Common myeloid progenitor, CD34-positive (primary cell): Measurements from ENCODE around the gene PDZD4.

ENCODE experiments used
- CTCF ChIA-PET: fragments of 350-600 bp; sonication (Branson Sonifier 250); formaldehyde crosslinking; loops from one replicate; lab custom pipeline; 2021; ENCODE audit warnings: antibody characterized with exemption; lab: Charles Lee
- POLR2A ChIA-PET: fragments of 350-600 bp; sonication (Branson Sonifier 250); formaldehyde crosslinking; loops from one replicate; lab custom pipeline; 2021; ENCODE audit warnings: antibody characterized with exemption; lab: Charles Lee
- DNase-seq, 3 donors: peaks; one replicate each; pipeline versions ENCODE4 v3.0.0 to v3.0.0-alpha.2; 2013
- H3K27ac ChIP-seq, 2 experiments: 1 replicate in 1 of 2; 2 replicates in 1 of 2; pipeline ENCODE4 v1.7.0; 2013; ENCODE audit warnings: inconsistent platforms in 2 of 2, low read length in 2 of 2, mild to moderate bottlenecking in 2 of 2, low read depth in 1 of 2, moderate library complexity in 1 of 2; ENCODE audit not compliant: severe bottlenecking in 2 of 2, insufficient read depth in 1 of 2, poor library complexity in 1 of 2
- H3K27me3 ChIP-seq, 5 experiments: replicated peaks in 2 of 5; 1 replicate in 3 of 5; 2 replicates in 2 of 5; pipeline versions ENCODE4 v1.6.1 to v1.7.0; 2013; ENCODE audit warnings: low read length in 4 of 5, mild to moderate bottlenecking in 2 of 5, moderate library complexity in 2 of 5, inconsistent platforms in 1 of 5; ENCODE audit not compliant: insufficient read depth in 5 of 5, control insufficient read depth in 4 of 5
- H3K36me3 ChIP-seq, 4 experiments: 1 replicate in 2 of 4; 2 replicates in 2 of 4; pipeline versions ENCODE4 v1.6.1 to v1.7.0; 2013; ENCODE audit warnings: low read length in 3 of 4, control low read depth in 1 of 4, mild to moderate bottlenecking in 1 of 4; ENCODE audit not compliant: control insufficient read depth in 4 of 4, insufficient read depth in 4 of 4
- H3K4me1 ChIP-seq, 4 experiments: 1 replicate in 3 of 4; 2 replicates in 1 of 4; pipeline versions ENCODE4 v1.6.1 to v1.7.1; 2013; ENCODE audit warnings: low read length in 3 of 4, mild to moderate bottlenecking in 3 of 4, control low read depth in 1 of 4, inconsistent platforms in 1 of 4, moderate library complexity in 1 of 4; ENCODE audit not compliant: control insufficient read depth in 4 of 4, insufficient read depth in 4 of 4; ENCODE audit errors: control extremely low read depth in 1 of 4
- H3K4me3 ChIP-seq, 7 experiments: 1 replicate in 4 of 7; 2 replicates in 3 of 7; pipeline versions ENCODE4 v1.5.1 to v1.7.0; 2013; ENCODE audit warnings: mild to moderate bottlenecking in 7 of 7, low read length in 6 of 7, moderate library complexity in 6 of 7, inconsistent platforms in 2 of 7, low read depth in 2 of 7, control low read depth in 1 of 7; ENCODE audit not compliant: insufficient read depth in 4 of 7, control insufficient read depth in 1 of 7; ENCODE audit errors: extremely low read depth in 1 of 7
- H3K9me3 ChIP-seq, 5 experiments: 1 replicate in 4 of 5; 2 replicates in 1 of 5; pipeline versions ENCODE4 v1.6.1 to v1.7.1; 2013; ENCODE audit warnings: low read length in 4 of 5, mild to moderate bottlenecking in 2 of 5, inconsistent platforms in 1 of 5, low read depth in 1 of 5, moderate library complexity in 1 of 5; ENCODE audit not compliant: control insufficient read depth in 4 of 5, insufficient read depth in 2 of 5; ENCODE audit errors: control extremely low read depth in 1 of 5
- WGBS: methylation state at CpG from one replicate; pipeline ENCODE4 v1.1.5; 2013; ENCODE audit not compliant: insufficient coverage; 5-methylcytosine and 5-hydroxymethylcytosine counted together

Gene PDZD4

GRCh38 chrX:153807976-153808375, 22.4 kb downstream of the PDZD4 start:
- Histone ChIP-seq H3K36me3 (no peaks in the 10 kb centered on the region), H3K27ac (no peak overlapping the region), H3K4me1 (peaks cover 0 to under 1% (median under 1%) of the 10 kb centered on the region in 4 experiments), H3K4me3 (no peak overlapping the region), H3K9me3 (peaks cover 0 to 10% (median 0%) of the 10 kb centered on the region in 5 experiments), H3K27me3 (peaks cover 0 to 29% (median 0%) of the 10 kb centered on the region in 5 experiments)
- DNase-seq = no peak
- 94% methylated on average over 17 of the region's 19 CpGs for WGBS
- POLR2A ChIA-PET = no interaction called here
- CTCF ChIA-PET = no interaction called here

- H3K27me3 ChIP-seq = peaks cover 0 to 20% (median 0%) of the 10 kb centered on the region in 5 experiments
- 92% methylated on average over 27 of the region's 28 CpGs for WGBS
- DNase-seq = no peak
- H3K27ac ChIP-seq = no peak overlapping the region
- H3K4me1 ChIP-seq = peaks cover 0 to 9% (median 8%) of the 10 kb centered on the region in 4 experiments
- H3K9me3 ChIP-seq = peaks cover 0 to 6% (median 0%) of the 10 kb centered on the region in 5 experiments
- POLR2A ChIA-PET = no interaction called here
- CTCF ChIA-PET = interaction anchor here (1.0 kb wide), 2 partner anchors 10 to 16 kb away, joined by 3 read pairs; no protein-coding TSS in a partner anchor
- no peak overlapping the region for H3K4me3 ChIP-seq
- H3K36me3 ChIP-seq = no peaks in the 10 kb centered on the region
Observed at GRCh38 chrX:153806999-153807575, 23.3 kb downstream of the PDZD4 start.

- WGBS = 93% methylated on average over 13 of the region's 13 CpGs
- no peak overlapping the region for H3K27ac ChIP-seq
- ChIA-PET CTCF (no interaction called here), POLR2A (no interaction called here)
- peaks cover 0 to 12% (median 10%) of the 10 kb centered on the region in 4 experiments for H3K4me1 ChIP-seq
- no peak for DNase-seq
- peaks cover 0 to 5% (median 0%) of the 10 kb centered on the region in 5 experiments for H3K9me3 ChIP-seq
- H3K4me3 ChIP-seq = no peak overlapping the region
- peaks cover 0 to 16% (median 0%) of the 10 kb centered on the region in 5 experiments for H3K27me3 ChIP-seq
- H3K36me3 ChIP-seq = no peaks in the 10 kb centered on the region
Observed at GRCh38 chrX:153805436-153805835, 24.9 kb downstream of the PDZD4 start.

- Histone ChIP-seq H3K9me3 (peaks cover 0 to 5% (median 0%) of the 10 kb centered on the region in 5 experiments), H3K4me1 (peaks cover 0 to 12% (median 10%) of the 10 kb centered on the region in 4 experiments), H3K4me3 (no peak overlapping the region), H3K27me3 (peaks cover 0 to 7% (median 0%) of the 10 kb centered on the region in 5 experiments), H3K36me3 (no peaks in the 10 kb centered on the region), H3K27ac (no peak overlapping the region)
- no peak for DNase-seq
- 90% methylated on average over 24 of the region's 25 CpGs for WGBS
- ChIA-PET CTCF (no interaction called here), POLR2A (no interaction called here)
Observed at GRCh38 chrX:153804621-153805020, 25.7 kb downstream of the PDZD4 start.

- Histone ChIP-seq H3K36me3 (peaks cover 0 to 1% (median under 1%) of the 10 kb centered on the region in 4 experiments), H3K27me3 (peaks cover 0 to 6% (median 0%) of the 10 kb centered on the region in 5 experiments), H3K4me3 (no peak overlapping the region), H3K9me3 (peaks cover 0 to 5% (median 0%) of the 10 kb centered on the region in 5 experiments), H3K4me1 (peaks cover 0 to 12% (median 10%) of the 10 kb centered on the region in 4 experiments), H3K27ac (no peak overlapping the region)
- WGBS = 97% methylated on average over 31 of the region's 34 CpGs
- DNase-seq = no peak
- ChIA-PET POLR2A (no interaction called here), CTCF (no interaction called here)
Observed at GRCh38 chrX:153804100-153804595, 26.2 kb downstream of the PDZD4 start.

GRCh38 chrX:153803211-153804099, 26.9 kb downstream of the PDZD4 start:
- Histone ChIP-seq H3K27me3 (peaks cover 0 to 6% (median 0%) of the 10 kb centered on the region in 5 experiments), H3K9me3 (peaks cover 0 to 5% (median 0%) of the 10 kb centered on the region in 5 experiments), H3K4me1 (peaks cover 0 to 12% (median 10%) of the 10 kb centered on the region in 4 experiments), H3K36me3 (peaks cover 0 to 8% (median 3%) of the 10 kb centered on the region in 4 experiments), H3K4me3 (no peak overlapping the region), H3K27ac (no peak overlapping the region)
- ChIA-PET CTCF (interaction anchor here (1.0 kb wide), 1 partner anchor 9 kb away, joined by 3 read pairs; the partner anchor contains the start of genes IDH3G and SSR4), POLR2A (no interaction called here)
- DNase-seq = no peak
- WGBS = 96% methylated on average over 68 of the region's 87 CpGs
